Measurements from ENCODE around the gene MFSD8. TPM values are rescaled to one million over a fixed set of nuclear protein-coding genes. Genes with fewer than 3 reads are reported as not detected.

Gene MFSD8
- total RNA-seq, 1 experiment from 2014 or later = 17.6 TPM

- TF ChIP-seq ARID4B (CRISPR knock-in tag; IDR thresholded peaks at IDR 0.05; ENCODE audit: borderline replicate concordance) (no peak), RELA (CRISPR knock-in tag; IDR thresholded peaks at IDR 0.05; ENCODE audit: borderline replicate concordance) (no peak), FOXP1 (CRISPR knock-in tag; IDR thresholded peaks at IDR 0.05; ENCODE audit: borderline replicate concordance) (no peak), PRDM15 (CRISPR knock-in tag; IDR thresholded peaks at IDR 0.05) (no peak), SP1 (CRISPR knock-in tag; conservative IDR thresholded peaks at IDR 0.05) (no peak), TP53 (CRISPR knock-in tag; IDR thresholded peaks at IDR 0.05) (no peak), ZNF416 (CRISPR knock-in tag; IDR thresholded peaks at IDR 0.05) (no peak), JUN (CRISPR knock-in tag; IDR thresholded peaks at IDR 0.05) (no peak)
Observed at GRCh38 chr4:127985989-127986388, 21.0 kb upstream of the MFSD8 start (continued).

- DNase-seq (ENCODE audit: low spot score) (no peak), ATAC-seq (no peak)
- Mint-ChIP-seq H3K4me1 (no peaks in the 10 kb centered on the region), H3K9me3 (peaks cover 7% of the 10 kb centered on the region), H3K27ac (no peak overlapping the region; the same call in 1 of the 2 replicates), H3K27me3 (ENCODE audit: low read depth) (no peaks in the 10 kb centered on the region), H3K36me3 (peaks cover 8% of the 10 kb centered on the region; the same call in 1 of the 2 replicates), H3K4me3 (no peak overlapping the region)
- ChIA-PET CTCF (interaction anchor here (1.8 kb wide), 1 partner anchor 17 kb away, joined by 4 read pairs; the partner anchor contains the start of genes ABHD18 and MFSD8), POLR2A (no interaction called here)
- TF ChIP-seq ZNF281 (CRISPR knock-in tag; IDR thresholded peaks at IDR 0.05) (no peak), MYBL2 (CRISPR knock-in tag; IDR thresholded peaks at IDR 0.05) (no peak), ARID4B (CRISPR knock-in tag; IDR thresholded peaks at IDR 0.05; ENCODE audit: borderline replicate concordance) (no peak), HMGA2 (CRISPR knock-in tag; IDR thresholded peaks at IDR 0.05) (no peak), FOXJ3 (CRISPR knock-in tag; IDR thresholded peaks at IDR 0.05; ENCODE audit: borderline replicate concordance) (no peak), TP53 (CRISPR knock-in tag; IDR thresholded peaks at IDR 0.05) (no peak), GRHL2 (CRISPR knock-in tag; IDR thresholded peaks at IDR 0.05; ENCODE audit: insufficient replicate concordance, severe bottlenecking) (no peak), CREB1 (CRISPR knock-in tag; IDR thresholded peaks at IDR 0.05) (no peak), CREM (CRISPR knock-in tag; IDR thresholded peaks at IDR 0.05) (no peak)
Observed at GRCh38 chr4:127982445-127982844, 17.5 kb upstream of the MFSD8 start.

Measured in WTC11 (cell line).